ENCODE results near the gene MSLN.

The MSLN gene

GRCh38 chr16:723695-724094 is 36.8 kb upstream of the MSLN start:
- no peak for DNase-seq (ENCODE audit: low spot score)

DNA sequence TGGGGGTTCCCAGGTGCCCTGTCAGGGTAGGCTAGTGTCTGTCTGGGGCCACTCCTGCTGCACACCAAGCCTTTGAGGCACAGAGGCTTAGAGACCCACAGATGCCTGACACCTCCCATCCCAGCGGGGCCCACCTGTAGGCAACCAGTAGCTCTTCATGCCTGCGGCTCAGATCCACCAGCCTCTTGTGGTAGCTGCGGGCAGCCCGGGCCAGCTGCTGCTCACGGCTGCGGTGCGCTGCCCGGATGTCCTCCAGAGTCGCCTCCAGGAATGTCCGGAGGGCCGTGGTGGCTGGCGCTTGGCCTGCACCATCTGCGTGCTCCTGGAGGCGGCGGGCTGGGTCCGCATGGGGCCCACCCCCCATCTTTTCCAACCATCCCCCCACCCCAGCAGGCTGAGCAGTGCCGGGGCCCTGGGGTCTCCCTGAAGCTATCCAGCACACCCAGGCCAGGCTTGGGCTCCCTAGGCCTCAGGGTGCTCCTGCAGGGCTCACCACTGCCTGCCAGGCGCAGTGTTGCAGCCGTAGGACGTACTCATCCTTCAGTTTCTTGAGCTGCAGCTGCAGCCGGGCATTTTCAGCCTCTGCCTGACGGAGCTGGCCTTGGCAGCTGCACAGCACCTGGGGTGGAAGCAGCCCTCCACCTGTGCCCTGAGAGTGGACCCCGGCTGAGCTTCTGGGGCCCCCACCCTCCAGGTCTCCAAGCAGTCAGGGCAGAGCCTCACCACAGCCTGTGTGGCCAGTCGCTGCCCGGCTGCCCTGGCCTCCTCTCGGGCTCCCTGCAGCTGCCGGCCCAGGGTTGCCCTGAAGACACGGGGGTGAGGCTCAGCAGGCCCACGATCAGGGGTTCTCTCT is 36.1 kb upstream of the MSLN start:
- DNase-seq (ENCODE audit: low spot score) = no peak

GRCh38 chr16:725041-725376 is 35.5 kb upstream of the MSLN start:
- DNase-seq (ENCODE audit: low spot score) = no peak

- DNase-seq (ENCODE audit: low spot score) = no peak
Measured at GRCh38 chr16:725463-726187, 34.9 kb upstream of the MSLN start.

- no peak for DNase-seq (ENCODE audit: low spot score)
Measured at GRCh38 chr16:726188-726437, 34.4 kb upstream of the MSLN start.

DNA sequence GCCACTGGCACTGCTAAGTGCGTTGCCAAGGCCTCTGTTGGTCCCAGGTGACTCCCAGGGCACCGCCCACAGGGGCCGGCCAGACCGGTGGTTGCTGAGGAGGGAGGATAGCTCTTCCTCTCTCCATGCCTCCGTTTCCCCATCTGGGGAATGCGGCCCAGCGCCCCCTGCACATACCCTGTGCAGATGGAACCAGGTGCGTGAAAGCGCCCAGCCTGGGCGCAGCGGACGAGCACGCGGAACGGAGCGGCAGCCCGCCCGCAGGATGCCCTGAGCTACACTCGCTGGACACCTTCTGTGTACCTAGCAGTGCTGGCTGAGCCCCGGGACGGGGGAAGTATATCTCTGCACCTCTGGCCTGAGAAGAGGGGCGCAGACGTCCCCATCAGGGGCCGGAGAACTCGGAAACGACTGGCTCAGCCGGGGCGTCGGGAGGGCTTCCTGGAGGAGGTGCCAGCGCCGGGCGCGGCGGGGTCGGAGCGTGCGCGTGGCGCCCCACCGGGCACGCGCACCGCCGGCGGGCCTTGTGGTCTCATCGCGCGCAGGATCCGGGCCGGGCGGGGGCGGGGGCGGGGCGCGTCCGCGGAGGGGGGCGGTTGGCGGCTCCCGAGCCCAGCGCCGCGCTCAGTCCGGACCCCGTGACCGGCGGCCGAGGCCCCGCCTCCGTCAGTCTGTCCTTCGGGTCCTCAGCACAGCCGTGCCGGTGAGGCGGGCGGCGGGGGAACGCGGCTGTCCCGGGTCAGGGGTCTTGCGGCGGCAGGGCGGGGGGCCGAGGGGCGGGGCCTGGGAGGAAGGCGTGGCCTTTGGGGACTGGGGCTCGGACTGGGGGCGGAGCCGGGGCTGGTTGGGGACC is 33.9 kb upstream of the MSLN start, which contains the start of the genes CCDC78 and HAGHL:
Gene CCDC78 (minus strand): TSS at position 6 of the 853 bp plus-strand sequence. CDS start 76 bp downstream, outside the sequence.
Gene HAGHL (plus strand): TSS at position 669 of the 853 bp plus-strand sequence. CDS start 404 bp downstream, outside the sequence.
- DNase-seq (ENCODE audit: low spot score) = peak; percentile 75

DNA sequence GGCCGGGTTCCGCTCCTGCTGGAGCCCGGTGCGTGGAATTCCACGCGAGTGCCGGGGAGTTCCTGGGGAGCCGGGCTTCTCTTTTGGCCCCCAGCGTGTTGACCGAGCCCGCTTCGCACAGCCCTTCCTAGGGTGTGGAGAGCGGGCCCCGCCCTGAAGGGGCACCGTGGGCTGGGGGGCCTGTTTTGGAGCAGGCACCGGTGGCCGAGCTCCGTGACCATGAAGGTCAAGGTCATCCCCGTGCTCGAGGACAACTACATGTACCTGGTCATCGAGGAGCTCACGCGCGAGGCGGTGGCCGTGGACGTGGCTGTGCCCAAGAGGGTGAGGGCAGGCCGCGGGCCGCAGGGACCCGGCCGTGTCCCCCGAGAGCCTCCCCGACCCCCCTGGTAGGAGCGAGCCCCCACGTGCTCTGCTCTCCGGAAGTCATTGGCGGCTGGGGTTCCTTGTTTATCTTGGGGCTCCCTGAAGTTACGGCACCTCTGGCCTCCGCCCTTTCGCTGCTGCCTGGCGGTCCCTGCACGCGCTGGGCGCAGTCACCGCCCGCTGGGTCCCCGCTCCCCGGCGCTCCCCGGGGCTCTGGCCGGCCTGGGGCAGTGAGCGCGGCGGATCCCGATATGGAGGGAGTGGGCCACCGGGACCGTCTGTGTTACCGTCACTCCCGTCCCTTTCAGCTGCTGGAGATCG is 33.1 kb upstream of the MSLN start:
- DNase-seq (ENCODE audit: low spot score) = no peak

GRCh38 chr16:728131-728889 is 32.2 kb upstream of the MSLN start:
- DNase-seq (ENCODE audit: low spot score) = peak; percentile 91

DNA sequence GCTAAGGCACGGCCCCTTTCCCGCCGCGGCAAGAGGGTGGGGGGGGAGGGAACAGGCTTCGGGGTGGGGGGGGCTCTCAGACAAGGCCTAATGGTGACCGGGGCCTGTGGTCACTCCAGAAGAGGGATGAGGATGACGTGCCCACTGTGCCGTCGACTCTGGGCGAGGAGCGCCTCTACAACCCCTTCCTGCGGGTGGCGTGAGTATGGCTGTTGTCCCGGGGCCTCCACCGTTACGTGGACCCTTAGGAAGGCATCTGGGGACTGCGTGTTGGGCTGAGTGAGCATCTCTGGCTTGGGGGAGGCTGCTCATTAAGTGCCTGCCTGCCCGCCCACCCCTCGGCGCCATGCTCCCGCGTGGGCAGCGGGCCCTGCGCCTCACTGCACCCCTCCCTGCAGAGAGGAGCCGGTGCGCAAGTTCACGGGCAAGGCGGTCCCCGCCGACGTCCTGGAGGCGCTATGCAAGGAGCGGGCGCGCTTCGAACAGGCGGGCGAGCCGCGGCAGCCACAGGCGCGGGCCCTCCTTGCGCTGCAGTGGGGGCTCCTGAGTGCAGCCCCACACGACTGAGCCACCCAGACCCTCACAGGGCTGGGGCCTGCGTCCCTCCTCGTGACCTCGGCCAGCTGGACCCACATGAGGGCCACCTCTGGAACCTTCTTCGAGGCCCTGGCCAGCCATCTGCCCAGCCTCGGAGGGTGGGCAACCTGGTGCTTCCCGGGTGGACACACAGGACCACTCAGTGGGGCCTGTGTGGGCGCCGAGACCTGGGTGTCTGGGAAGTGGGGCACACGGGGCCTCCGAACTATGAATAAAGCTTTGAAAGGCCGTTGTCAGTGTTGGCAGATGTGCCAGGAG is 31.4 kb upstream of the MSLN start:
- no peak for DNase-seq (ENCODE audit: low spot score)

GRCh38 chr16:729768-730665 is 30.5 kb upstream of the MSLN start:
- DNase-seq (ENCODE audit: low spot score) = no peak

DNA sequence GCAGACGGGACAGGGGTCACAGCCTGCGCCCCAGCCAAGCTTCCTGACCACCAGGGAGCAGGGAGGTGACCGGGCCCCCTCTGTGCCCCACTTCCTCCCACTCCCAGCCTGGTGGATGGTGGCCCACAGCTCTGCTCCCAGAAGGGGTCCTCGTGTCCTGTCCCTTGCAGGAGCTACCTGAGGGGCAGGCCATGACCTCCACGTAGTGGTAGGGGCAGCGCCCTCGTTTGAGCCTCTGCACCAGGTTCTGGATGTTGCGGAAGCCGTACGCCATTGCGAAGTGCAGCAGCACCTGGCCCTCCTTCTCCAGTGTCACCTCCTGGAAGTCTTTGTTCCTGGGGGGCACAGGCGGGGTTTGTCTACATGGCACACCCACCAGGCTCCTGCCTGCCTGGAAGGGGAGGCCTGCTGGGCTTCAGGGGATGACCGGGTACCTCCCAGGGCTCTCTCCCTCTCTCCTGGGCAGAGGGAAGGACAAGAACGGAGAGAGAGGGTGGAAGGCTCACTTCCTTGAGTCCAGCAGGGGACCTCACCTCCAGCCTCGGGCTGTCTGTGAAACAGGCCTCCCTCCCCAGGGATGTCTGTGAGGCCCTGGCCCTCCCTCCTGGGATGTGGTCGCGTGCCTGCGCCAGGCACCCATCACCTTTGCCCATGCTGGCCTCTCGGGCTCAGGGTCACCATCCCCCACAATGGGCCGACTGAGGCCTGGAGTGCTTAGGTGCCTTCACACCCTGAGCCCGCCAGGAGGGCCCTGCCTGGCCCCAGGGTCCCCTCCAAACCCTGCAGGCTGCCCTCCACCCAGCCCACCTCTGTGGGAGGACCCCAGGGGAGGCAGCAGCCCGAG is 29.6 kb upstream of the MSLN start:
- DNase-seq (ENCODE audit: low spot score) = no peak

- no peak for DNase-seq (ENCODE audit: low spot score)
Measured at GRCh38 chr16:732332-732731, 28.2 kb upstream of the MSLN start.

GRCh38 chr16:732936-733335 is 27.6 kb upstream of the MSLN start:
- no peak for DNase-seq (ENCODE audit: low spot score)

- DNase-seq (ENCODE audit: low spot score) = no peak
Measured at GRCh38 chr16:733382-734207, 26.9 kb upstream of the MSLN start.

DNA sequence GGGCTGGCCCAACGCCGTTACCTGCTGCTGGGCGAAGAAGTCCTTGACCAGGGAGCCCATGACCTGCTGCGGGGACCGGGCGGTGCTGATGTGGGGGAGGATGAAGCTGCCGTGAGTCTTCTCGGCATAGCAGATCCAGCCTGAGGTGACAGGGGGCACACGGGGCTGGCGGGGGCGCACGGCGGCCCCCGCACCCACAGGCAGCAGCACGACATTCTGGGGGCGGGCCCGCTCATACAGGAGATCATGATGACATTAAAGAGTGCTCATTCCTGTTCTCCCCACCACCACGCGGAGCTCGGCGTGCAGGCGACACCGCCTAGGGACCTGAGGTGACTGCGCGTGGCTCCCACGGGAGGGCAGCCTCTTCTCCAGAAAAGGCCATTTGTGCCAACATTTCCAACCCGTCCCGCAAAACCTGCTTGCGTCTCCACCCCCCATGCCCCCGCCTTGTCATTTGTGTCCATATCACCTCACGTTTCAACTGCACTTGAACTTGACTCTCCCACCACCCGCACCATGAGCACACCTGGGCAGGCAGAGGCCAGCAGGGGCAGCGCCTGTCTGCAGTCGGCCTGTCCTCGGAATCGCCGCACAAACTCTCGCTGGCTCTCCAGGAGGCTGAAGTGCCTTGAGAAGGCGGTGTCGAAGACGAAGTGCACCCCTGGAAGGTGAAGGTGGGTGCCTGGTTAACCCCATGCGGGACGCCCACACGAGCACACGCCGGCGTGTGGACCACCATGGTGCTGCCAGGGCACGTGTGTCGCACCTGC is 26.1 kb upstream of the MSLN start:
- no peak for DNase-seq (ENCODE audit: low spot score)

DNA sequence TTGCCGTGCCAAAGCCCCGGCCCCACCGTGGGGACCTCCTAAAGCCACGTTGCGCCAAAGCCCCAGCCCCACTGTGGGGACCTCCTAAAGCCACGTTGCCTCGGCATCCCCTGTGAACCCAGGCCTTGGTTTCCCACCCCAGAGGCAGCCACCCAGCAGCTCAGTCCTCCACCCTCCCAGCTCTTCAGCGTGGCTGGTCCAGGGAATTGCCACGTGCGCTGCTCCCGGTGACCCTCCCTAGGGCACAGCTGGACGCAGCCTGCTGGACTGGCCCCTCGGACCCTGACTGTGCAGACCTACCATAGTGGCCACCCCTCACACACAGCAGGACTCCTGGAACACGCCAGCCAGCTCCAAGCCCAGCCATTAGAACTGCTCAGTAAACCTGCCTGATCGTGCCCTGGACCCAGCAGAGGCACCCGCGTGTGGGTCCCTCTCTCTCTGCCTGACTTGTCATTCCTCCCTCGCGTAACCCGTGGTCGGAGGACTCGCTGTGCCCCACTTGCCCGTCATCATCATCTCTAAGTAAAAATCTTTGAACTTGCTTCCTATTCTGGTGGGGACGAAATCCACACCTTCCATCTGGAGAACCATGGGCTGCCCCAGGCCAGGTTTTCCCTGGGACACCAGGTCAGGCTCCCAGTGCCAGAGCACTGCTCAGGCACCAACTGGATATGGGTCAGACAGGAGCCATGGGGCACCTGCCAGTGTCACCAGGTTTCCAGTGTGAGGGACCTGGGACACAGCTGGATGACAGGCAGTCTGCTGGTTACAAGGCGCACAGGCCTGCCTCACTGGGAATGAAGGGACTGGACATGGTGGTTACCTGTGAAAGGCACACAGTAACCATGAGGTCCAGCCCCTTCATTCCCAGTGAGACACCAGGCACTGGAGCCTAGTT is 25.3 kb upstream of the MSLN start:
- DNase-seq (ENCODE audit: low spot score) = no peak

Data from AG08396 (cell line).